Mammary epithelial cell (primary cell): ENCODE data around the gene PDE11A.

ENCODE experiments used
- CTCF ChIP-seq, 2 donors: IDR thresholded peaks in 1 of 2; conservative IDR thresholded peaks in 1 of 2; 2 replicates each; pipeline ENCODE4 v1.5.1; 2011 to 2012; ENCODE audit warnings: inconsistent platforms in 2 of 2, low read length in 2 of 2, mild to moderate bottlenecking in 2 of 2, control low read depth in 1 of 2, low read depth in 1 of 2; ENCODE audit not compliant: insufficient read depth in 1 of 2; ENCODE audit errors: extremely low read depth in 1 of 2
- EZH2 ChIP-seq: IDR thresholded peaks from 2 replicates; pipeline ENCODE4 v1.6.1; 2012; ENCODE audit warnings: low read length, inconsistent platforms, borderline replicate concordance

- TF ChIP-seq CTCF (conservative IDR thresholded peaks at IDR 0.05 in 1 of 2, IDR thresholded peaks at IDR 0.05 in 1 of 2; ENCODE audit: extremely low read depth in 1 of 2, insufficient read depth in 1 of 2, low read depth in 1 of 2, low read length in 2 of 2) = no peak
- no peak for TF ChIP-seq EZH2
Measured at GRCh38 chr2:177582000-177582399, 490.6 kb downstream of the PDE11A start.
